NOMO-1 treated with dmso at 0.1 percent for 144 hours (cell line): ENCODE measurements around the gene PTBP3.
"Not testable (repeated sequence)": the region's sequence is repeated elsewhere in the genome, so short reads cannot be mapped to it uniquely, and the experiment has no call there.

Experiments
- DNase-seq: peaks from one replicate; lab custom pipeline; 2025; ENCODE audit not compliant: unreplicated experiment; lab: John Stamatoyannopoulos, UW

PTBP3 gene

DNA sequence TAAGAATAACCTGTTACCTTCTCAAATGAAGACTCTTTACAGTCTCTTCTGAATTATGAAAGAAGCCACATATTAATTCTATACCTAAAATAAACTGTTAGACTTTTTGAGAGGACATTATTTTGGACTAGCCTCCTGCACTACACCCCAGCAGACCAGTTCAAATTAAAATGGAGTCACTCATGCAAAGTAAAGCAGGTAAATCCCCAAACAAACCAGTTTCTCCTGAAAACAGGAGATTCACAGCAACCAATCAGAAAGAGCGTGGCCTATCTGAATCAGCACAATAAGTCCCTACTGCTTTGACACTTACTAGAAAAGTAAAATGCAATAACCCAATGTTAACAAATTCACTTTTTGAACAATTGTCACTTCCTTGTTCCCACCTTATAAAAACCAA lies 58.8 kb downstream of the PTBP3 start:
- DNase-seq = no peak

DNA sequence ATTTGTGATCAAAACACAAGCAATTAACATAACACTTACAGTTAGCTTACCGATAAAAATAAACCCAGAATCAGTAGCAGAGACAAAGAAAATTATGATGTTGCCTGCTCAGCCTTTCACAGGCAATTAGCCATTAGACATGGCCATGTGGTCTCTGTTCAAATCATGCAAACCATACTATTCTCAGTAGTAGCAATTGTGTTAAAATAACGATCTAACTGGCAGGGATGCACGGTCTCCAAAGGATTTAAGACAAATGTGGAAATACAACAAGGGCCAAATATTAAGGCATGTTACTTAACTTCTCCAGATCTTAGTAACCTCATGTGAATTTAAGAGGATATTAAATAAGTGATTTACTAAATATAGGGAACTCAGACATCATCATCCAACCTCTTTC lies 59.5 kb downstream of the PTBP3 start:
- DNase-seq = no peak

DNA sequence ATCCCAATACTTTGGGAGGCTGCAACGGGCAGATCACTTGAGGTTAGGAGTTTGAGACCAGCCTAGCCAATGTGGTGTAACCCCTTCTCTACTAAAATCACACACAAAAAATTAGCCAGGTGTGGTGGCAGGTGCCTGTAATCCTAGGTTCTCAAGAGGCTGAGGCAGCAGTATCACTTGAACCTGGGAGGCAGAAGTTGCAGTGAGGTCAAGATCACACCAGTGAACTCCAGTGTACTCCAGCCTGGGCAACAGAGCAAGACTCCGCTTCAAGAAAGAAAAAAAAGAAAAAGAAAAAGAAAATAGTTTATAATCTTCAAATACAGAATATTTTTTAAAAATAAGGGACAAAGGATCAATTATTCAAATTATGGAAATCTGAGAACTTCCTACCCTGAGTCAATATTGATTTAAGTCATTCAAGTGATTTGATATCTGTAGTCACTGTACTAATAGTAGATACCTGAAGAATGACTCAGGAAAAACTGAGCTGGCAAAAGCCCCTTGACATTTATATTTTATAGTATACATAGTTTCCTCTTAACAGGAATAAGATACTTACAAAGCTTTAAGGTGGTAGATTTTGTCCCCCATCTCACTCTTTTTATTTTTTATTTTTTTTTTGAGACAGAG lies 61.8 kb downstream of the PTBP3 start:
- no peak for DNase-seq

DNA sequence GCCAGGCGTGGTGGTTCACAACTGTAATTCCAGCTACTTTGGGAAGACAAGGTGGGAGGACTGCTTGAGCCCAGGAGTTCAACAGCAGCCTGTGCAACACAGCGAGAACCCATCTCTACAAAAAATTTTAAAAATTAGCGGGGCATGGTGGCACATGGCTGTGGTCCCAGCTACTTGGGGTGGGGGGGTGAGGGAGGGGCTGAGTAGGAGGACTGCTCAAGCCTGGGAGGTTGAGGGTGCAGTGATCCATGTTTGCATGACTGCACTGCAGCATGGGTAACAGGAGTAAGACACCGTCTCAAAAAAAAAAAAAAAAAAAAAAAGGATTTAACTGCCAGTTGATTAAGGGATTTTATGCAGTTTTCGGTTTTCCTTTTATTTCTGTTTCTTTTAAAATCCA lies 65.0 kb downstream of the PTBP3 start:
- DNase-seq = no peak

DNA sequence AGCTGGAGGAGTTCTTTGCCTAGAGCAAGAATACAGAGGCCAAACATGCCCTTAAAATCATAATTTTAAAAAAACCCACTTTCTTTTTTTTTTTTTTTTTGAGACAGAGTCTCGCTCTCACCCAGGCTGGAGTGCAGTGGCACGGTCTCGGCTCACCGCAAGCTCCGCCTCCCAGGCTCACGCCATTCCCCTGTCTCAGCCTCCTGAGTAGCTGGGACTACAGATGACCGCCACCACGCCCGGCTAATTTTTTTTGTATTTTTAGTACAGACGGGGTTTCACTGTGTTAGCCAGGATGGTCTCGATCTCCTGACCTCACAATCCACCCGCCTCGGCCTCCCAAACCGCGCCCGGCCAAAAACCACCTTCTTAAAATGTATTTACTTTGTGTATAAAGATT lies 66.3 kb downstream of the PTBP3 start:
- DNase-seq = not testable (repeated sequence)

DNA sequence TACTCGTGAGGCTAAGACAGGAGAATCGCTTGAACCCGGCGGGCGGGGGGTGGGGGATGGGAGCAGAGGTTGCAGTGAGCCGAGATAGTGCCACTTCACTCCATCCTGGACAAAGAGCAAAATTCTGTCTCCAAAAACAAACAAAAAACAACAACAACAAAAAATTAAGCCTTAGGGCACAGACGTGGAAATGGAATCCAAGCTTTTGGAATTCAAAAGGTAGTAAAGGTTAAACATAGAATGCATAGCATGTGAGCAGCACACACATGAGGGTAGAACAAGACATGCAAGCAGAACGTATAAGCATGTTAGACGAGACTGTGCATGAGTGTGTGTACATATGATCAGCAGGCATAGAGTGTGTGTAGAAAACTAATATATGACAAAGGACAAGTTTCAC lies 68.0 kb downstream of the PTBP3 start:
- no peak for DNase-seq

DNA sequence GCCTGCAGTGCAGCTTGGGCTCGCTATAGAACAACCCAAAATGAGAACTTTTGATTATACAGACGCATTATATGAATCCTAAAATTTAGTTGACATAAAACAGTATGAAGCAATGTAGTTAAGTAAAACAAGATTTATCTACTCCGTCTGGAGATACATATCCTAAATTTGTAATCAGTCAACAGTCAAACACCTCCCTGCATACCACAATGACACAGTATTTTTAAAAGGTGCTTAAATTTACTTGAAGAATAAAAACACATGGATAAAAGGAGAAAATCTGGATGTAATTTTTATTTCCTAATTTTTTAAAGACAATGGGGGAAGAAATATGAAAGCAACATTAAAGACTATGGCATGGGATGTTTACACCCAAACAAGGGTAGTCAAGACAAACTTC lies 70.8 kb downstream of the PTBP3 start:
- DNase-seq = no peak

DNA sequence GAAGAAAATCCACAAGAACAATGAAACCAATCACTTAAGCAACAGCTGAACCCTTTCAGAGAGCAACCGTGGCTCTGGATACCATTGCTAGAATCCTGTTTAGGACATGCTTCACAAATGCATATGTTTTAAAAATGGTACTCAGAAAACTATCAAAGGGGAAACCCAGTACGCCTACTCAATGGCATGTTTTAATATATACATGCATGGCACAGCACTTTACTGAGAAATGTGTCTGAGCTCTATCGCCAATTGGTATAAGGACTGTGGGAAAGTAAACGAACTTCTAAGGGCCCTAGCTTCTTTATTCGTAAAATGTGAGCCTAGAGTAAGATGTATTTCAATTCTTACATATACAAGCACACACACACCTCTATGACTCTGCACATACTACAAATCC lies 72.3 kb downstream of the PTBP3 start:
- DNase-seq = no peak

DNA sequence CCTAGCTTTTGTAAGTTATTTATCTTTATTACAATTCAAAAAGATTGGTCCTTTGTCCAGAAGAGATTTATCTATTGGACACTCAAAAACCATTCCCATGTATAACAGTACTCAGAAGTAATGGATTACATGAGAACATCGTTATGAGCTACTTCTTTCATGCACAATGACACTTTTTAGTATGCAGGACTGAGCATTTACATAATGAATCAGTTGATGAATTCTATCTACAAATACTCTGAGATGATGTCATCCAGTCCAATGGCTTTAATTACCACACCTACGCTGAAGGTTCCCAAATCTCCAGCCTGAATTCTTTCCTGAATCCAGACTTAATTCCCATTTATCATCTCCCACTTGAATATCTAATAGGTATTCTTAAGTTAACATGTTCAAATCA lies 75.3 kb downstream of the PTBP3 start:
- no peak for DNase-seq

DNA sequence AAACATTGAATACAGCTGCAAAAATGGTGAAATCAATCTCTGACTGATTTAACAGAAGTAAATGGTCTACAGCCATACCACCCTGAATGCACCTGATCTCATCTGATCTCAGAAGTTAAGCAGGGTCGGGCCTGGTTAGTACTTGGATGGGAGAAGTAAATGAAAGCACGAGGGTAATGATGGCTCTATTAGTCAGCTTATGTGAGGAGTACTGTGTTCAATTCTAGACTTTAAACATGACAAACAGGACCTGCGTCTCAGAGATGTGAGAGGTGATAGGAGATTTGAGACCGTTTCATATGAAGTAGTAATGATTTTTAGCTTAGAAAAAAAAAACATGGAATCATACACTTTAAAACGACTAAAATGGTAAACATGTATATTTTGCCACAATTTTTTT lies 81.2 kb downstream of the PTBP3 start:
- DNase-seq = no peak

DNA sequence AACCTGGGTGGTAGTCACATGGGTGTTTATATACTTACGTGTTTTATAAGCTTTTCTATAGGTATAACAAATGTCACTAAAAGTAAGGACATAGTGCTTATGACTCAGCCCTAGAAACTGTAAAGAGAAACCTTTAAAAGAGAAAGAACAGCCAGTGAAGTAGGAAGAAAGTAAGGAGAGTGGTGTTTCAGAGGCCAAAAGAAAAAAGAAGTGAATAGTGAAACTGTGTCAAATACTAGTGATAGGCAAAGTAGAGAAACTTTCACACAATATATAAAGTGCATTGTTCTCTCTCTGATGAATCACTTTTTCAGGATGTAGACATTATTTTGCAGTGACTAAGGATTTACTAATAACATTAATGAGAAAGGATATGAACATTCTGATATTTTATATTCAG lies 84.1 kb downstream of the PTBP3 start:
- no peak for DNase-seq

DNA sequence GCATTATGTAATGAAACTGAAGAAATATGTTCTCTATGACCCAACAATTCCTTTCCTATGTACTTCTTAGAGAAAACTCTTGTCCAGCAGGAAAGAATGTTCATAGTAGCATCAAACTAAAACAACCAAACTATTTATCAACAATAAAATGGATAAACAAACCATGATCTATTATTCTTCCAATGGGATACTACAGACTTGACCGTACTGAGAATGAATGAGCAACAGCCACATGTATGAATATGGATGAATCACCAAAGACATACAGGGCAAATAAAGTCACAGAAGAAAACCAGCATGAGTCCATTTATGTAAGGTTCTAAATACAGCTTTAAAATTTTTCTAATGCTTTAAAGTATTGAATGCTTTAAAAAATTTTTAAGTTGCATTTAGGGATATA lies 84.7 kb downstream of the PTBP3 start:
- no peak for DNase-seq

DNA sequence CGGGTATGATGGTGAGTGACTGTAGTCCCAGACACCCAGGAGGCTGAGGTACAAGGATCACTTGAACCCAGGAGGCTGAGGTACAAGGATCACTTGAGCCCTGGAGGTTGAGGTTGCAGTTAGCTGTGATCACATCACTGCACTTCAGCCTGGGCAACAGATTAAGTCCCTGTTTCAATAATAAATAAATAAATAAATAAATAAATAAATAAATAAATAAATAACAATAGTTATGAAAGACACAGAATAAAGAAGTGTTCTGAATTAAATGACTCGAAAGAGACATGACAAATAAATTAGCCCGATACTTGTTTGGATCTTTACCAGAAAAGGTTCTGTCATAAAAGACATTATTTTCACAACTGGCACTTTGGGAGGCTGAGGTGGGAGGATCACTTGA lies 86.3 kb downstream of the PTBP3 start:
- no peak for DNase-seq

DNA sequence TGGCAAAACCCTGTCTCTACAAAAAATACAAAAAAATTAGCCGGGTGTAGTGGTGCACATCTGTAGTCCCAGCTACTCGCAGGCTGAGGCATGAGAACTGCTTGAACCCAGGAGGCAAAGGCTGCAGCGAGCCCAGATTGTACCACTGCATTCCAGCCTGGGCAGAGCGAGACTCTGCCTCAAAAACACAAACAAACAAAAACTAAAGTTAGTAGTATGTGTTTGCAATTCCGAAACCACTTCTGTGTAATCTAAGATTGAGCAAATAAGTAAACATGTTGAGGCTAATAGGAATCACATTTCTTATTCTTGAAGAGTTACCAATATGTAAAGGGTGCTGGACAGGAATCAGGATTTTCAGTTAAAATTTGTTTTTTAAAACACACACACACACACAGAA lies 88.3 kb downstream of the PTBP3 start:
- DNase-seq = no peak

DNA sequence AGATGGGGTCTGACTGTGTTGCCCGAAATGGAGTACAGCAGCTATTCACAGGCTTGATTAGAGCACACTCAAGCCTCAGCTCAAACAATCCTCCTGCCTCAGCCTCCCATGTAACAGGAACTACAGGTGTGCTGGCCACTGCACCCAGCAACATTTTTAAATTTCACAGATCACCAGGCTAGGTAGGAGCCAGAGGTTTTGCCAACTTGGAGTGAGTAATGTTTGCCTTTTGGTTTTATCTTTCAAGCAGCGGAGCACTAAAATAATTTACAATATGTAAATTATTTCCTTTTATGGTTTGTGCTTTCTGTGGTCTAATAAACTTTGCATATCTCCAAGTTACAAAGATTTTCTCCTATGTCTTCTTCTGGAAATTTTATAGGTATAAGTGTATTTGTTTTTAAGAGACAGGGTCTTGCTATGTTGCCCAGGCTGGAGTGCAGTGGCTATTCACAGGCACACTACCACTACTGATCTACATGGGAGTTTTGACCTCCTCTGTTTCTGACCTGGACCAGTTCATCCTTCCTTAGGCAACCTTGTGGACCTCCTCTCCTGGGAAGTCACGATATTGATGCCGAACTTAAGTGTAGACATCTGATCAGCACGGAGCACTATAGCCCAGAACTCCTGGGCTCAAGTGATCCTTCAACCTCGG lies 91.1 kb downstream of the PTBP3 start:
- DNase-seq = no peak

DNA sequence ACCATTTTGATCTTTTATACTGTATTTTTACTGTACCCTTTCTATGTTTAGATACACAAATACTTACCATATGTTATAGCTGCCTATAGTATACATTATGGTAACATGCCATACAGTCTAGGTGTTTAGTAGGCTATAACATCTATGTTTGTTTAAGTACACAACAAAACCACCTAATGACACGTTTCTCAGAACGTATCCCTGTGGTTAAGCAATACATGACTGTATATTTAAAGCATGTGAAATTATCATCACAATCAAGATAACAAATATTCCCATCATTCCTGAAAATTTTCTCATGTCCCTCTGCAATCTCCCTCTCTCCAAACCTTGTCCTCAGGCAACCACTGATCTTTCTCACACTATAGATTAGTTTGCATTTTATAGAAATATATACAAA lies 91.9 kb downstream of the PTBP3 start:
- DNase-seq = no peak

DNA sequence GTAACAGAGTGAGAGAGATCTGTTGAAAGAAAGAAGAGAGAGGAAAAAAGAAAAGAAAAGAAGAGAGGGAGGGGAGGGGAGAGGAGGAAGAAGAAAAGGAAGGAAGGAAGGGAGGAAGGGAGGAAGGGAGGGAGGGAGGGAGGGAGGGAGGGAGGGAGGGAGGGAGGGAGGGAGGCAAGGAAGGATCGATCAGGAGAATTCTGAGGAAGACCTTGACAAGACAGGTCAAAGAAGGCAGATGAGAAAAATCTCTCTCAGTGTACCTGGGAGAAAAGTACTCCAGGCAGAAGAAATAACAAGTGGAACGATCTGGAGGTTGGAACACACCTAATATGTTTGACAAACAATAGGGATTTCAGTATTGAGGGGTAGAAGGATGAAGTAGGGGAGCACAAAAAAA lies 93.7 kb downstream of the PTBP3 start:
- DNase-seq = no peak

DNA sequence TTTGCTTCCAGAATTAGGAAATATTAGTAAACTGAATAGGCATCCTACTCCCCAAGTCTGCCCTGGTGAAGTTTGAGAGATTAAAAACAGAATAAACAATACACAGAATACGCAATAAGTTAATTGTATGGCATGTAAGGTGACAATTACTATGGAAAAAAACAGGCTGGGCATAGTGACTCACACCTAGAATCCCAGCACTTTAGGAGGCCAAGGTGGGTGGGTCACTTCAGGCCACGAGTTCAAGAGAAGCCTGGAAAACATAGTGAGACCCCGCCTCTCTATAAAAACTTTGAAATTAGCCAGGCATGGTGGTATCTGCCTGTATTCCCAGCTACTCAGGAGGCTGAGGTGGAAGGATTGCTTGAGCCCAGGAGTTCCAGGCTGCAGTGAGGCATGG lies 94.1 kb downstream of the PTBP3 start:
- DNase-seq = no peak

DNA sequence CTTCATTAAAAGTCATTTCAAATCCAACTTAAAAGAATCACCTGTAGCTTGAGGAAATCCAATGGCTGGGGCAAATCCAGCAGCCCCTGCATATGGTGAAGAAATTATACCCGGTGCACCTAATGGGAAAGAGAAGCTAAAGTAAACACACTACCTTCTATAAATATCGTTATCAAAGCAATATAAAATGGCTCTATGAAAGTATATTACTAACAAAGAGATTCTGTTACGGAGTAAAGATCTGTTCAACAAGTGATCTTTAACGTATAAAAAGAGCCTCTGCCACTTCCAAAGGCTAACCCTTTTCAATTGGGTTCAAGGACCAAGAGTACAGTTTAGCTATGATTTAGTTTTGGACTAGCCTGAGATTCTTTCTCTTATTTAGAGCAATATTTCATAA lies 98.6 kb downstream of the PTBP3 start:
- no peak for DNase-seq

DNA sequence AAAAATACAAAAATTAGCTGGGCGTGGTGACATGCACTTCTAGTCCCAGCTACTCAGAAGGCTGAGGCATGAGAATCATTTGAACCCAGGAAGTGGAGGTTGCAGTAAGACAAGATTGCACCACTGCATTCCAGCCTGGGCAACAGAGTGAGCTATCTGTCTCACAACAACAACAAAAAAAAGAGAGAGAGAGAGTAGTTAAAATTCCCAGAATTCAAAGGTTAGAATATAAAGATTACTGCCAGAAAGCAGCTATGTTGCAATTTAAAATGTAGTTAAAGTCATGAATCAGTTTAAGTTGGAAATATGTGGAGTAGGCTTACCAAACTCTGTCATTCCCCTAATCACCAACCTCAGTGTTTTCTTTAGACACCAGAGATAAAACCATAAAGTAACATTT lies 99.7 kb downstream of the PTBP3 start:
- DNase-seq = no peak

DNA sequence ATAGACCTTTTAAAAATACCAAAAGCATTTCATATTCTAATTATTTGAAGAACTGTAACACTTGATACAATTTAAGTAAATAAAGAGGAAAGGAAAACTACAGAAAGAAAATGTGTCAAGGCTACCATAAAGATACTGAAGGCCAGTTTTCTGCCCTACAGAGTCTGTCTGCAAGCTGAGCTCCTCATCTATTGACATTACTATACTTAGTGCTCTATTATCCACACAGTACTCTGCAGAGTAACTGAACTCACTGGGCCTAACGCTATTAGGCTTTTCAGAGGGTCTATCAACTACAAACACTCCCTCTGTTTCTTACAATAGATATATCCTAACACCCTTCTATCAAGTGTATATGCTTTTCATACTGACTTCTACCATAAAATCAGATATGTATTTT lies 101.2 kb downstream of the PTBP3 start:
- no peak for DNase-seq

DNA sequence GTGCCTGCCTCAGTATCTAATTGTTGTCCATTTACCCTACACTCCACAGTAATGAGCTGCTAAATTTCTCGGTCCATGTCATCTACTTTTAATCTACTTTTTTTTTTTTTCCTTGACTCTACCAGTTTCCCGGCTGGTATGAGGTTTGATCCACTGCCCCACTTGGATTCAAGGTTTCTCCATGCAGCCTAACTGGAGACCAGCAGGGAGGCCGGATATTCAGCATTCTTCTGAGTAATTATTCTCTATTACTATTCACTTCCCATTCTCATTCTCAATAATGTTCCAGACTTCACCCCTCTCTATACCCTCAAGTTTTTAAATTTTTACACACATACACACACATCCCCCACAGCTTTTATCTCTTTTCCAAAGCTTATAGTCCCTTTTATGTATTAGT lies 107.3 kb downstream of the PTBP3 start:
- DNase-seq = no peak
